GM12878 (cell line): ENCODE measurements around the gene CA14. TPM values are rescaled to one million over a fixed set of nuclear protein-coding genes. Genes with fewer than 3 reads are reported as not detected.

Experiments
- ATAC-seq: fragments of 200-7000 bp; cut with Tn5 transposase; 3 replicates; pipeline ENCODE4 v1.9.1; 2020; ENCODE audit warnings: mild to moderate bottlenecking, moderate library complexity
- BruUV-seq: library from RNA; stranded (reverse); fragments of 400-500 nt; replicated peaks from 2 replicates; lab custom pipeline; 2021; lab: Mats Ljungman, UMichigan
- CTCF ChIA-PET: fragments of 300-600 bp; sonication (Branson Sonifier 250); formaldehyde crosslinking; extraction: SDS; loops from one replicate; lab custom pipeline; 2021; ENCODE audit warnings: inconsistent platforms; lab: Yijun Ruan, JAX
- POLR2A ChIA-PET: fragments of 350-600 bp; formaldehyde crosslinking; extraction: SDS; loops from one replicate; lab custom pipeline; 2021; ENCODE audit warnings: inconsistent platforms; lab: Charles Lee
- RAD21 ChIA-PET: fragments of 300-600 bp; sonication (Branson Sonifier 250); formaldehyde crosslinking; loops from one replicate; lab custom pipeline; 2023; ENCODE audit warnings: antibody characterized with exemption; ENCODE audit not compliant: unreplicated experiment; lab: Charles Lee
- SMC1A ChIA-PET: fragments of 300-600 bp; sonication (Branson Sonifier 250); formaldehyde crosslinking; loops from one replicate; lab custom pipeline; 2023; ENCODE audit not compliant: unreplicated experiment, uncharacterized antibody; lab: Charles Lee
- DNase-seq: peaks from one replicate; pipeline ENCODE4 v3.0.0-alpha.2; 2011; ENCODE audit warnings: low read depth, low spot score
- FAIRE-seq: peaks from 3 replicates; lab custom pipeline; 2011; peaks lifted over from hg19 to GRCh38; lab: Jason Lieb, UNC
- H2AFZ ChIP-seq: 2 replicates; pipeline ENCODE4 v1.6.0; 2011; ENCODE audit warnings: low read depth, low read length, control low read depth; ENCODE audit not compliant: control insufficient read depth
- H3K27ac ChIP-seq: 2 replicates; pipeline ENCODE4 v1.5.1; 2011; ENCODE audit warnings: control low read depth; ENCODE audit not compliant: control insufficient read depth, insufficient read depth
- H3K27me3 ChIP-seq, 2 experiments: replicated peaks in 1 of 2; 2 replicates each; pipeline versions ENCODE4 v1.6.0 to v1.6.1; 2011; ENCODE audit warnings: low read length in 1 of 2; ENCODE audit not compliant: control insufficient read depth in 2 of 2, insufficient read depth in 2 of 2
- H3K36me3 ChIP-seq, 2 experiments: 2 replicates each; pipeline ENCODE4 v1.5.1; 2011; ENCODE audit warnings: low read length in 1 of 2; ENCODE audit not compliant: control insufficient read depth in 2 of 2, insufficient read depth in 2 of 2
- H3K4me1 ChIP-seq: 2 replicates; pipeline ENCODE4 v1.6.1; 2011; ENCODE audit warnings: mild to moderate bottlenecking, low read length, moderate library complexity, mixed read lengths; ENCODE audit not compliant: control insufficient read depth, insufficient read depth
- H3K4me2 ChIP-seq: 2 replicates; pipeline ENCODE4 v1.6.0; 2011; ENCODE audit warnings: control low read depth; ENCODE audit not compliant: control insufficient read depth, insufficient read depth
- H3K4me3 ChIP-seq: fragments of 200-600 bp; sonication (generic); 2 replicates; pipeline ENCODE4 v1.5.1; 2016
- H3K79me2 ChIP-seq: 2 replicates; pipeline ENCODE4 v1.6.0; 2011; ENCODE audit warnings: low read length; ENCODE audit not compliant: control insufficient read depth, insufficient read depth
- H3K9ac ChIP-seq: 2 replicates; pipeline ENCODE4 v1.8.0; 2011; ENCODE audit warnings: low read length, control low read depth, mixed read lengths; ENCODE audit not compliant: control insufficient read depth, insufficient read depth
- H3K9me3 ChIP-seq: replicated peaks from 3 replicates; pipeline ENCODE4 v1.5.1; 2011; ENCODE audit warnings: mild to moderate bottlenecking, low read length; ENCODE audit not compliant: control insufficient read depth, insufficient read depth
- H4K20me1 ChIP-seq: 2 replicates; pipeline ENCODE4 v1.6.0; 2011; ENCODE audit not compliant: control insufficient read depth, insufficient read depth
- CBFB ChIP-seq: IDR thresholded peaks from 2 replicates; pipeline ENCODE4 v1.6.1; 2016; ENCODE audit warnings: antibody characterized with exemption, low read depth
- CHD1 ChIP-seq: IDR thresholded peaks from 2 replicates; pipeline ENCODE4 v1.6.1; 2012; ENCODE audit warnings: low read depth, low read length, improper control_type of control experiment
- CHD4 ChIP-seq: fragments of 200-600 bp; sonication (generic); IDR thresholded peaks from 2 replicates; pipeline ENCODE4 v1.6.1; 2016; ENCODE audit warnings: mild to moderate bottlenecking
- EED ChIP-seq: sonication (generic); IDR thresholded peaks from 2 replicates; pipeline ENCODE4 v1.6.1; 2016; ENCODE audit warnings: antibody characterized with exemption, low read depth
- FOXK2 ChIP-seq: fragments of 450-650 bp; IDR thresholded peaks from 2 replicates; pipeline ENCODE4 v1.6.1; 2017; ENCODE audit warnings: mild to moderate bottlenecking, moderate library complexity
- FOXM1 ChIP-seq: IDR thresholded peaks from 2 replicates; pipeline ENCODE4 v1.6.1; 2012; ENCODE audit warnings: low read depth, mild to moderate bottlenecking, inconsistent platforms, low read length, moderate library complexity
- HSF1 ChIP-seq: fragments of 150-350 bp; IDR thresholded peaks from 2 replicates; pipeline ENCODE4 v1.6.1; 2014; ENCODE audit warnings: mild to moderate bottlenecking, low read depth, low read length
- KDM1A ChIP-seq: fragments of 200-600 bp; sonication (generic); IDR thresholded peaks from 2 replicates; pipeline ENCODE4 v1.6.1; 2016; ENCODE audit warnings: borderline replicate concordance
- NR2F1 ChIP-seq: fragments of 450-650 bp; conservative IDR thresholded peaks from 2 replicates; pipeline ENCODE4 v1.6.1; 2017; ENCODE audit warnings: mild to moderate bottlenecking
- RCOR1 ChIP-seq: conservative IDR thresholded peaks from 2 replicates; pipeline ENCODE4 v1.6.1; 2012; ENCODE audit warnings: low read depth, low read length, improper control_type of control experiment
- ZBED1 ChIP-seq: IDR thresholded peaks from 2 replicates; pipeline ENCODE4 v1.6.1; 2016; ENCODE audit warnings: borderline replicate concordance
- ZBTB33 ChIP-seq: fragments of 450-650 bp; IDR thresholded peaks from 2 replicates; pipeline ENCODE4 v1.6.1; 2017; ENCODE audit warnings: mild to moderate bottlenecking
- ZNF274 ChIP-seq: IDR thresholded peaks from one replicate; pipeline ENCODE4 v1.8.0; 2011; ENCODE audit not compliant: insufficient read length, insufficient read depth
- ZNF687 ChIP-seq: fragments of 450-650 bp; IDR thresholded peaks from 2 replicates; pipeline ENCODE4 v1.6.1; 2017; ENCODE audit warnings: mild to moderate bottlenecking, moderate library complexity
- WGBS: methylation state at CpG from one replicate; pipeline ENCODE4 v1.1.6; 2016; ENCODE audit warnings: low lambda C conversion rate; ENCODE audit not compliant: insufficient replicate concordance, insufficient coverage; ENCODE audit errors: missing lambda C conversion rate; 5-methylcytosine and 5-hydroxymethylcytosine counted together
- in situ Hi-C: fragments of 300-500 bp; cut with MboI; formaldehyde crosslinking; loops from 9 replicates; pipeline ENCODE4 v1.14.3; 2018; ENCODE audit warnings: mixed read lengths
- intact Hi-C: fragments of 100-400 bp; cut with micrococcal nuclease; formaldehyde crosslinking; loops from one replicate; pipeline ENCODE4 v1.14.2; 2022; ENCODE audit not compliant: unreplicated experiment
- polyA plus RNA-seq, 11 experiments: library from polyadenylated mRNA; depleted of rRNA in 4 of 11; unstranded in 6 of 11; stranded (reverse) in 5 of 11; fragments of >200 nt; fragmentation: Nextera tagmentation in 4 of 11; fragmentation: Illumina TruSeq in 1 of 11; extraction: Ambion mirVana in 4 of 11; extraction: Trizol in 1 of 11; gene quantifications; 1 replicate in 1 of 11; 2 replicates in 10 of 11; pipeline versions ENCODE4 v1.2.1 to v1.2.3, GENCODE V29; 2011 to 2016; ENCODE audit warnings: inconsistent platforms in 2 of 11, missing spikeins in 2 of 11, low read depth in 1 of 11
- total RNA-seq, 4 experiments: library from RNA; depleted of rRNA in 3 of 4; stranded (reverse); fragments of >200 nt in 3 of 4; fragmentation: Illumina TruSeq in 1 of 4; extraction: Trizol in 1 of 4; gene quantifications; 2 replicates each; pipeline versions ENCODE4 v1.2.1 to v1.2.3, GENCODE V29; 2013 to 2021

CA14 gene
- total and polyA plus RNA-seq, 10 of the 15 experiments (the other 5 are each of a cell fraction or from before 2014, with no cell fraction given), result 0.11 to 0.35 (median 0.29) TPM; not detected in 6

- TF ChIP-seq FOXM1, result no peak
- TF ChIP-seq NR2F1, result no peak
- TF ChIP-seq ZNF274, result no peak
Observed at GRCh38 chr1:150268340-150268704, 10.7 kb downstream of the CA14 start (continued).

- H2AFZ ChIP-seq, result peak within 1 kb of the TSS; percentile 97
- H3K4me1 ChIP-seq, result peaks cover 12% of the 10 kb centered on the region
- H3K79me2 ChIP-seq, result peaks cover 27% of the 10 kb centered on the region
- DNase-seq (peak; percentile 78), FAIRE-seq (peak; percentile 52), ATAC-seq (peak; percentile 99)
- peak within 1 kb of the TSS; percentile 86 for H3K4me2 ChIP-seq
- ChIA-PET CTCF (interaction anchor here (1.0 to 1.5 kb wide), 2 partner anchors 13 to 428 kb away, joined by 3 to 4 read pairs; partner anchors contain the start of gene GOLPH3L), POLR2A (interaction anchor here (0.9 to 1.3 kb wide), 2 partner anchors 13 to 35 kb away, joined by 3 to 8 read pairs; no protein-coding TSS in a partner anchor), SMC1A (interaction anchor here (0.7 to 1.9 kb wide), 4 partner anchors 12 to 48 kb away, joined by 3 to 4 read pairs (median 4); no protein-coding TSS in a partner anchor), RAD21 (interaction anchor here (0.7 kb wide), 2 partner anchors 10 to 13 kb away, joined by 3 to 4 read pairs; no protein-coding TSS in a partner anchor)
- peak within 1 kb of the TSS; percentile 90 for H3K27ac ChIP-seq
- no peaks in the 10 kb centered on the region for H4K20me1 ChIP-seq
- no peaks in the 10 kb centered on the region for H3K9me3 ChIP-seq
- intact Hi-C loops, result loop anchor here (1.0 to 5.0 kb wide), 2 partner anchors 13 to 53 kb away; partner anchors contain the start of gene PRPF3
- in situ Hi-C loops, result no loop called here
- H3K9ac ChIP-seq, result peak within 1 kb of the TSS; percentile 97
- no peaks in the 10 kb centered on the region for H3K27me3 ChIP-seq
- no TSS peak for BruUV-seq
- H3K4me3 ChIP-seq, result peak within 1 kb of the TSS; percentile 97
- H3K36me3 ChIP-seq, result peaks cover 4 to 19% of the 10 kb centered on the region in 2 experiments
- WGBS, result under 1% methylated on average over 37 of the region's 49 CpGs
- no peak for TF ChIP-seq CHD1
- TF ChIP-seq CHD4, result no peak
- TF ChIP-seq CBFB, result peak; percentile 86
- no peak for TF ChIP-seq HSF1
- no peak for TF ChIP-seq KDM1A
- TF ChIP-seq RCOR1, result no peak
- TF ChIP-seq ZBTB33, result no peak
- peak; percentile 49 for TF ChIP-seq ZNF687
- no peak; the same call in 1 of the 2 replicates for TF ChIP-seq FOXK2
- peak; percentile 22; the same call in 1 of the 2 replicates for TF ChIP-seq EED
- TF ChIP-seq ZBED1, result no peak
Observed at GRCh38 chr1:150268705-150269403, 11.3 kb downstream of the CA14 start, which contains the start of gene APH1A. Gene APH1A, minus strand, starts transcription at chr1:150269016. Its CDS starts 206 bp downstream, at chr1:150268810.
